GM23338 (cell line): Measurements from ENCODE around the gene ATG4A.

Experiments
- STAT1 ChIP-seq: IDR thresholded peaks from one replicate; pipeline ENCODE4 v1.6.1; 2016; ENCODE audit warnings: antibody characterized with exemption; ENCODE audit not compliant: unreplicated experiment
- TF ChIP-seq, protein P1 (sequence below), 2 experiments: fragments of 200-600 bp in 1 of 2; sonication (generic) in 1 of 2; conservative IDR thresholded peaks; 2 replicates each; pipeline versions ENCODE4 v1.5.1 to v1.6.1; 2016 to 2017; ENCODE audit warnings: antibody characterized with exemption in 2 of 2, low read depth in 2 of 2, mild to moderate bottlenecking in 2 of 2, moderate library complexity in 1 of 2

DNA sequence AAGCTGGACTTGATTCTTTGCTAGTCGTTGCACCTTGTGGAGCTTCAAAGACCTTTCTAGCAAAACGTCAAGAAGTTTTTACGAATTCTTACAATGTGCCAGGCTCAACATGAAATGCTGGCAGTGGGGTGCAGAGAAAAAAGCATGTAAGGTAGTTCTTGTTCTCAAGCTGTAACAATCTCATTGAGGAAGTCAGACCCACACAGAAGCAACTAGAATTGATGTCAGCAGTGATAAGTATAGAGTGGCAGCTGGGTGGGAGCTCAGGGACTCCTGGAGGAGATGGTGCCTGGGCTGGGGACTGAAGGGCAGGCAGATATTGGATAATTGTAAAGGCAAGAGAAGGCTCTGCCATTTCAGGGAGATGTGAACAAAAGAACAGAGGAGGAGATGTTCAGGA lies 82.3 kb downstream of the ATG4A start:
- TF ChIP-seq, protein P1, sequence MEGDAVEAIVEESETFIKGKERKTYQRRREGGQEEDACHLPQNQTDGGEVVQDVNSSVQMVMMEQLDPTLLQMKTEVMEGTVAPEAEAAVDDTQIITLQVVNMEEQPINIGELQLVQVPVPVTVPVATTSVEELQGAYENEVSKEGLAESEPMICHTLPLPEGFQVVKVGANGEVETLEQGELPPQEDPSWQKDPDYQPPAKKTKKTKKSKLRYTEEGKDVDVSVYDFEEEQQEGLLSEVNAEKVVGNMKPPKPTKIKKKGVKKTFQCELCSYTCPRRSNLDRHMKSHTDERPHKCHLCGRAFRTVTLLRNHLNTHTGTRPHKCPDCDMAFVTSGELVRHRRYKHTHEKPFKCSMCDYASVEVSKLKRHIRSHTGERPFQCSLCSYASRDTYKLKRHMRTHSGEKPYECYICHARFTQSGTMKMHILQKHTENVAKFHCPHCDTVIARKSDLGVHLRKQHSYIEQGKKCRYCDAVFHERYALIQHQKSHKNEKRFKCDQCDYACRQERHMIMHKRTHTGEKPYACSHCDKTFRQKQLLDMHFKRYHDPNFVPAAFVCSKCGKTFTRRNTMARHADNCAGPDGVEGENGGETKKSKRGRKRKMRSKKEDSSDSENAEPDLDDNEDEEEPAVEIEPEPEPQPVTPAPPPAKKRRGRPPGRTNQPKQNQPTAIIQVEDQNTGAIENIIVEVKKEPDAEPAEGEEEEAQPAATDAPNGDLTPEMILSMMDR (conservative IDR thresholded peaks at IDR 0.05; ENCODE audit: low read depth in 2 of 2) = no peak
- no peak for TF ChIP-seq STAT1
